ENCODE results near the gene PCDHB9.
"Not testable (repeated sequence)": the region's sequence is repeated elsewhere in the genome, so short reads cannot be mapped to it uniquely, and the experiment has no call there.

GRCh38 chr5:141201126-141201525 is 14.2 kb downstream of the PCDHB9 start:
- not testable (repeated sequence) for TF ChIP-seq MAX (IDR thresholded peaks at IDR 0.05); POLR2AphosphoS5 (IDR thresholded peaks at IDR 0.05; ENCODE audit: low read depth, low read length); POLR2A (IDR thresholded peaks at IDR 0.05; ENCODE audit: borderline replicate concordance, extremely low read depth, insufficient read depth, insufficient read length); CTCF (IDR thresholded peaks at IDR 0.05 in 2 of 3, conservative IDR thresholded peaks at IDR 0.05 in 1 of 3; ENCODE audit: borderline replicate concordance in 1 of 3, insufficient read depth in 1 of 3, low read depth in 2 of 3, low read length in 2 of 3); CEBPB (IDR thresholded peaks at IDR 0.05; ENCODE audit: low read depth); TCF7L2 (IDR thresholded peaks at IDR 0.05; ENCODE audit: borderline replicate concordance, extremely low read depth, insufficient read depth, insufficient read length)
